Small intestine (tissue), 7 donors: ENCODE results near the gene HSPBP1. TPM values are rescaled to one million over a fixed set of nuclear protein-coding genes. Genes with fewer than 3 reads are reported as not detected.

Source experiments
- DNase-seq, 2 donors: peaks; one replicate each; pipeline versions ENCODE4 v3.0.0 to v3.0.0-alpha.2; 2013
- FAIRE-seq: peaks from 2 replicates; lab custom pipeline; 2012; peaks lifted over from hg19 to GRCh38; lab: Jason Lieb, UNC
- H3K27ac ChIP-seq, 3 donors: one replicate each; pipeline ENCODE4 v1.5.1; 2013; ENCODE audit warnings: low read length in 2 of 3, mild to moderate bottlenecking in 2 of 3, control low read depth in 1 of 3, inconsistent platforms in 1 of 3, low read depth in 1 of 3, moderate library complexity in 1 of 3
- H3K27me3 ChIP-seq, 3 donors: one replicate each; pipeline ENCODE4 v1.6.1; 2013; ENCODE audit warnings: low read length in 3 of 3, inconsistent platforms in 1 of 3; ENCODE audit not compliant: control insufficient read depth in 3 of 3, insufficient read depth in 3 of 3
- H3K36me3 ChIP-seq, 3 donors: one replicate each; pipeline ENCODE4 v1.6.1; 2013; ENCODE audit warnings: low read length in 3 of 3, inconsistent platforms in 1 of 3, low read depth in 1 of 3, mild to moderate bottlenecking in 1 of 3, moderate library complexity in 1 of 3; ENCODE audit not compliant: control insufficient read depth in 3 of 3, insufficient read depth in 2 of 3
- H3K4me1 ChIP-seq, 3 donors: one replicate each; pipeline ENCODE4 v1.6.1; 2013; ENCODE audit warnings: low read length in 2 of 3, inconsistent platforms in 1 of 3, low read depth in 1 of 3, mild to moderate bottlenecking in 1 of 3, moderate library complexity in 1 of 3; ENCODE audit not compliant: control insufficient read depth in 3 of 3, insufficient read depth in 2 of 3
- H3K4me3 ChIP-seq, 3 donors: one replicate each; pipeline ENCODE4 v1.5.1; 2013; ENCODE audit warnings: low read length in 3 of 3, control low read depth in 1 of 3, inconsistent platforms in 1 of 3, low read depth in 1 of 3, mild to moderate bottlenecking in 1 of 3, moderate library complexity in 1 of 3
- H3K9me3 ChIP-seq, 2 donors: one replicate each; pipeline ENCODE4 v1.6.1; 2013; ENCODE audit warnings: low read depth in 1 of 2, low read length in 1 of 2; ENCODE audit not compliant: control insufficient read depth in 2 of 2, insufficient read depth in 1 of 2
- WGBS, 3 donors: extraction: QIAGEN DNeasy Blood & Tissue Kit; methylation state at CpG; one replicate each; pipeline ENCODE4 v1.1.7; 2013; 5-methylcytosine and 5-hydroxymethylcytosine counted together
- polyA plus RNA-seq, 4 donors: library from polyadenylated mRNA; stranded (reverse) in 3 of 4; unstranded in 1 of 4; fragments of 200-250 nt in 3 of 4; fragments of 120-200 nt in 1 of 4; gene quantifications; one replicate each; pipeline versions ENCODE4 v1.2.1 to v1.2.3, GENCODE V29; 2013
- donor health status: healthy with polysubstance abuse.
- donor health status: control.
- donor health status: control.
- donor health status: Bipolar disorder and iron deficiency.
- donor health status: healthy.

HSPBP1 gene
- polyA plus RNA-seq, 4 donors = 25.9 to 61.9 (median 31.4) TPM

DNA sequence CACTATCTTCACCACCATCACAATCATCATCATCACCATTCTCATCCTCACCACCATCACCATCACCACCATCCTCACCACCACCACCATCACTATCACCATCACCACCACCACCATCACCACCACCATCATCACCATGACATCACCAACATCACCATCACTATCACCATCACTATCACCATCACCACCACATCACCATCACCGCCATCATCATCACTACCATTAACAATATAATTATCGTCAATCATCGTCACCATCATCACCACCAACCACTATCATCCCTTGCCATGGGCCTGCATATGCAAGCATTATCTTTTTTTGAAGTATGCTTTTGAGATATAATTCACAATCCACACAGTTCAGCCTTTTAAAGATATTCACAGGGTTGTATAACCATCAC, 13.5 kb downstream of the HSPBP1 start:
- Histone ChIP-seq H3K27ac (no peak overlapping the region), H3K4me3 (no peak overlapping the region), H3K36me3 (peaks cover 0 to 39% (median 0%) of the 10 kb centered on the region in 3 donors), H3K9me3 (peaks cover 0 to 3% of the 10 kb centered on the region in 2 donors), H3K4me1 (peaks cover 0 to 4% (median 0%) of the 10 kb centered on the region in 3 donors), H3K27me3 (no peaks in the 10 kb centered on the region)
- no peak for DNase-seq
- 93 to 97% (median 97%) methylated on average over 3 of the region's 3 CpGs for WGBS, 3 donors
- no peak for FAIRE-seq

DNA sequence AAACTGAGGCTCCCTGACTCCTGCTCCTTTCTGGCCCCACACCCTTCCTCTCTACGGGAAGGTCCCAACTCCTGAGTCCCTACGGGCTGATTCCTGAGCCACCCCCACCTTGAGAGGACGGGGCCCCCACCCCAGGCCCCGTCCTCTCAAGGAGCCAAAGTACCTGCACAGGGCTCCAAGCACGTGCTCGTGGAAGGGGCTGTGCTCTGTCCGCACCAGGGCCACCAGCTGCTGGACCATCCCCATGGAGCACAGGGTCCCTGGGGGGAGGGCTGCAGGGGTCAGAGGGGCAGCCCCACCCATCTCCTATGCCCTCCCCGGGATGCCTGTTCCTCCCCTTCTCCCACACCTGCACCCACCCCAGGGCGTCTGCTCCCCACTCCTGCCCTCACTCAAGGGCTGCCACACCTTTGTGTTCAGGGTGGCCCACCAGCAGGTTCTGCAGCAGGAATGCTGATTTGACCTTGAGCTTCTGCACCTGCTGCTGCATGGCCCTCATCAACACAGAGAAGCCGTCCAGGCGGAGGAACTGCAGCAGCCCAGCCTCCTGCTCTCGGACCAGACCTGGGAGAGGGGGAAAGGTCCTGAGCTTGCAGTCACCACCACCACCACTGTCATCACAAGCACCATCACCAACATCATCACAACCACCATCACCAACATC, 14.1 kb downstream of the HSPBP1 start:
- DNase-seq (no peak), FAIRE-seq (no peak)
- H3K4me3 ChIP-seq = no peak overlapping the region
- 88 to 96% (median 93%) methylated on average over 10 to 12 of the region's 12 CpGs for WGBS, 3 donors
- no peaks in the 10 kb centered on the region for H3K27me3 ChIP-seq
- H3K4me1 ChIP-seq = peaks cover 0 to 4% (median 0%) of the 10 kb centered on the region in 3 donors
- peaks cover 0 to 34% (median 0%) of the 10 kb centered on the region in 3 donors for H3K36me3 ChIP-seq
- H3K9me3 ChIP-seq = peaks cover 0 to 3% of the 10 kb centered on the region in 2 donors
- no peak overlapping the region for H3K27ac ChIP-seq

GRCh38 chr19:55265173-55265572, 14.7 kb downstream of the HSPBP1 start:
- no peaks in the 10 kb centered on the region for H3K27me3 ChIP-seq
- DNase-seq = no peak
- H3K4me1 ChIP-seq = no peaks in the 10 kb centered on the region
- no peak for FAIRE-seq
- WGBS, 3 donors = 91 to 96% (median 93%) methylated on average over 16 of the region's 16 CpGs
- no peak overlapping the region for H3K27ac ChIP-seq
- H3K4me3 ChIP-seq = no peak overlapping the region
- peaks cover 0 to 30% (median 0%) of the 10 kb centered on the region in 3 donors for H3K36me3 ChIP-seq
- H3K9me3 ChIP-seq = peaks cover 0 to 3% of the 10 kb centered on the region in 2 donors

- Histone ChIP-seq H3K27ac (no peak overlapping the region), H3K4me3 (no peak overlapping the region), H3K27me3 (no peaks in the 10 kb centered on the region), H3K9me3 (peaks cover 0 to 3% of the 10 kb centered on the region in 2 donors), H3K4me1 (peaks cover 0 to 5% (median 0%) of the 10 kb centered on the region in 3 donors), H3K36me3 (peaks cover 0 to 24% (median 0%) of the 10 kb centered on the region in 3 donors)
- 84 to 95% (median 90%) methylated on average over 5 of the region's 5 CpGs for WGBS, 3 donors
- DNase-seq = no peak
- no peak for FAIRE-seq
Measured at GRCh38 chr19:55264531-55264930, 15.4 kb downstream of the HSPBP1 start.

GRCh38 chr19:55262359-55262758, 17.6 kb downstream of the HSPBP1 start:
- Histone ChIP-seq H3K4me1 (peaks cover 0 to 7% (median 0%) of the 10 kb centered on the region in 3 donors), H3K36me3 (peaks cover 0 to 21% (median 0%) of the 10 kb centered on the region in 3 donors), H3K9me3 (peaks cover 0 to 3% of the 10 kb centered on the region in 2 donors), H3K27ac (no peak overlapping the region), H3K27me3 (no peaks in the 10 kb centered on the region), H3K4me3 (no peak overlapping the region)
- no peak for DNase-seq
- WGBS, 3 donors = 94 to 98% (median 97%) methylated on average over 9 of the region's 9 CpGs
- FAIRE-seq = no peak

- WGBS, 3 donors = 88 to 90% (median 90%) methylated on average over 13 of the region's 13 CpGs
- peaks cover 0 to 13% (median 4%) of the 10 kb centered on the region in 3 donors for H3K4me1 ChIP-seq
- FAIRE-seq = no peak
Measured at GRCh38 chr19:55261671-55262126, 18.2 kb downstream of the HSPBP1 start.

GRCh38 chr19:55259540-55260210, 20.2 kb downstream of the HSPBP1 start:
- Histone ChIP-seq H3K4me1 (peaks cover 3 to 25% (median 12%) of the 10 kb centered on the region in 3 donors), H3K4me3 (peak overlapping the region; percentile 40 to 77 (median 61)), H3K36me3 (peaks cover 0 to 28% (median 0%) of the 10 kb centered on the region in 3 donors), H3K27ac (peak overlapping the region; percentile 89 to 97 (median 95)), H3K9me3 (no peaks in the 10 kb centered on the region), H3K27me3 (no peaks in the 10 kb centered on the region)
- DNase-seq (no peak), FAIRE-seq (no peak)
- 42 to 44% (median 42%) methylated on average over 29 of the region's 29 CpGs for WGBS, 3 donors

More at GRCh38 chr19:55261671-55262126, 18.2 kb downstream of the HSPBP1 start:
- Histone ChIP-seq H3K27me3 (no peaks in the 10 kb centered on the region), H3K9me3 (no peaks in the 10 kb centered on the region), H3K36me3 (peaks cover 0 to 25% (median 0%) of the 10 kb centered on the region in 3 donors), H3K27ac (no peak overlapping the region), H3K4me3 (no peak overlapping the region)
- DNase-seq = no peak

DNA sequence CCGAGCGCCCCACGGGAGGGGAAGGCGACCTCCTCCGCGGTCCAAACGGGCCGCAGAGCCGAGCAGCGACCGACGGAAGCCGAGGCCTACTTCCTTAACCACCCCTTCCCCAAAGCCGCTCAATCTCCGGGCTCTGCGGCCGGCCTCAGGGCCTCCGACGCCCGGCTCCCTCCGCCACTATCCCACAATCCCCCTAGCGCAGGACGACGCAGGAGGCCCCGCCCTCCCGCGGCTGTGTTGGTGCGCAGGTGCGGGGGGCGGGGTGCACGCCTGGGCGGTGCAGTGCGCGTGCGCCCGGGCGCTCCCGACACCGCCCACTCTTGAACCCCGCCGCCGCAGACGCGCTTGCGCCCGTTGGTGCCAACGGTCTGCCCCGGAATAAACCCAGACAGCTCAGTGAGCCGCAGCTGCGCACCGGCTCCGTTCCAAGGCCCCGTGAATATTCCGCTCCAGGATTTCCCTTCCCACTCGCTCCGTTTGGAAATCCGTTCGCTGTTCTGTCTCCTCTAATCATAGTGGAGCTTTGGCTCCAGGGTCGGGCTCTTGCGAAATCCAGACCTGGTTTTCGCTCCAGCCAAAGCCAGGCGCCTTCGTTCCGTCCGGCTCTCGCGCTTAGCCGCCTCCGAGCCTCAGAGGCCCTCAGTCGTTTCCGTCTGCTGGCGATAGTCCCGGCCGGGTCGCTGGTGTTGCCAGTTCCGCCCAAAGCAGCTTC, 20.9 kb downstream of the HSPBP1 start, which contains the start of gene PPP6R1:
Gene PPP6R1 (minus strand): TSS at position 190 of the 712 bp plus-strand sequence. CDS start 11,914 bp downstream, outside the sequence.
- H3K4me3 ChIP-seq = peak within 1 kb of the TSS; percentile 61 to 88 (median 77)
- WGBS, 3 donors = 0% methylated on average over 66 to 76 of the region's 76 CpGs
- H3K27me3 ChIP-seq = no peaks in the 10 kb centered on the region
- peaks cover 3 to 25% (median 12%) of the 10 kb centered on the region in 3 donors for H3K4me1 ChIP-seq
- no peaks in the 10 kb centered on the region for H3K9me3 ChIP-seq
- H3K36me3 ChIP-seq = peaks cover 0 to 33% (median 0%) of the 10 kb centered on the region in 3 donors
- FAIRE-seq = no peak
- peak; percentile 98 to 100 for DNase-seq
- peak within 1 kb of the TSS; percentile 93 to 97 (median 96) for H3K27ac ChIP-seq
